Kidney epithelial cell (primary cell): ENCODE data around the gene ADM2. TPM values are rescaled to one million over a fixed set of nuclear protein-coding genes. Genes with fewer than 3 reads are reported as not detected.

ENCODE experiments used
- DNase-seq: peaks from one replicate; pipeline ENCODE4 v3.0.0-alpha.2; 2010; ENCODE audit warnings: low read depth
- H3K27me3 ChIP-seq: 2 replicates; pipeline ENCODE4 v1.6.0; 2011; ENCODE audit warnings: low read length; ENCODE audit not compliant: control insufficient read depth, insufficient read depth
- H3K36me3 ChIP-seq: 2 replicates; pipeline ENCODE4 v1.5.1; 2011; ENCODE audit warnings: low read length; ENCODE audit not compliant: control insufficient read depth, insufficient read depth
- H3K4me3 ChIP-seq: 2 replicates; pipeline ENCODE4 v1.5.1; 2011; ENCODE audit warnings: low read depth, mild to moderate bottlenecking, control low read depth, low read length
- total RNA-seq: library from RNA; depleted of rRNA; stranded (reverse); fragments of >200 nt; gene quantifications from 2 replicates; pipeline ENCODE4 v1.2.3, GENCODE V29; 2015
- TF ChIP-seq, protein P1 (sequence below): IDR thresholded peaks from 2 replicates; pipeline ENCODE4 v1.5.1; 2011; ENCODE audit warnings: mild to moderate bottlenecking, moderate library complexity, low read length, control low read depth, inconsistent platforms; ENCODE audit not compliant: insufficient read depth, poor library complexity, severe bottlenecking

The ADM2 gene
- total RNA-seq, 1 donor from 2014 or later, result 27.3 TPM

DNA sequence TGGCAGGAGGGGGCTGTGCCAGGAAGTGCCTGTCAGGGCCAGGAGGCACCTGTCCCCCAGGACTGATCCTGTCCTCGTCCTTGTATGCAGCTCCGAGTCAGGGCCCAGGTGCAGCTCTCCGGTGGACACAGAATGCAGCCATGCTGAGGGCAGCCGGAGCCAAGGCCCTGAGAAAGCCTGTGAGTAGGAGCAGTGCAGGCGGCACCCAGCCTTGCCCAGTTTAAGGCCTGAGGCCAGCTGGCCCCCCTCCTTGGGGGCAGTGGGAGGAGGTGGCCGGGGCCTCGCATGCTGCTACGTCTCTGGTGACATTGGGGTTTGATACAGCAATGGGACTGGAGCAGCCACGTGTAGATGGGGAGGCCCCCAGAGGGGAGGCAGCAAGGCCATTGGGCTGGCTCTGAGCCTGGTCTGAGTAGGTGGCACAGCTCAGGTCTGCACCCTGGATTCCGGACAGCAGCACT lies 41.4 kb upstream of the ADM2 start:
- Histone ChIP-seq H3K27me3 (no peaks in the 10 kb centered on the region), H3K36me3 (peaks cover 3% of the 10 kb centered on the region), H3K4me3 (no peak overlapping the region)
- DNase-seq, result no peak
- TF ChIP-seq, protein P1, sequence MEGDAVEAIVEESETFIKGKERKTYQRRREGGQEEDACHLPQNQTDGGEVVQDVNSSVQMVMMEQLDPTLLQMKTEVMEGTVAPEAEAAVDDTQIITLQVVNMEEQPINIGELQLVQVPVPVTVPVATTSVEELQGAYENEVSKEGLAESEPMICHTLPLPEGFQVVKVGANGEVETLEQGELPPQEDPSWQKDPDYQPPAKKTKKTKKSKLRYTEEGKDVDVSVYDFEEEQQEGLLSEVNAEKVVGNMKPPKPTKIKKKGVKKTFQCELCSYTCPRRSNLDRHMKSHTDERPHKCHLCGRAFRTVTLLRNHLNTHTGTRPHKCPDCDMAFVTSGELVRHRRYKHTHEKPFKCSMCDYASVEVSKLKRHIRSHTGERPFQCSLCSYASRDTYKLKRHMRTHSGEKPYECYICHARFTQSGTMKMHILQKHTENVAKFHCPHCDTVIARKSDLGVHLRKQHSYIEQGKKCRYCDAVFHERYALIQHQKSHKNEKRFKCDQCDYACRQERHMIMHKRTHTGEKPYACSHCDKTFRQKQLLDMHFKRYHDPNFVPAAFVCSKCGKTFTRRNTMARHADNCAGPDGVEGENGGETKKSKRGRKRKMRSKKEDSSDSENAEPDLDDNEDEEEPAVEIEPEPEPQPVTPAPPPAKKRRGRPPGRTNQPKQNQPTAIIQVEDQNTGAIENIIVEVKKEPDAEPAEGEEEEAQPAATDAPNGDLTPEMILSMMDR, result no peak

DNA sequence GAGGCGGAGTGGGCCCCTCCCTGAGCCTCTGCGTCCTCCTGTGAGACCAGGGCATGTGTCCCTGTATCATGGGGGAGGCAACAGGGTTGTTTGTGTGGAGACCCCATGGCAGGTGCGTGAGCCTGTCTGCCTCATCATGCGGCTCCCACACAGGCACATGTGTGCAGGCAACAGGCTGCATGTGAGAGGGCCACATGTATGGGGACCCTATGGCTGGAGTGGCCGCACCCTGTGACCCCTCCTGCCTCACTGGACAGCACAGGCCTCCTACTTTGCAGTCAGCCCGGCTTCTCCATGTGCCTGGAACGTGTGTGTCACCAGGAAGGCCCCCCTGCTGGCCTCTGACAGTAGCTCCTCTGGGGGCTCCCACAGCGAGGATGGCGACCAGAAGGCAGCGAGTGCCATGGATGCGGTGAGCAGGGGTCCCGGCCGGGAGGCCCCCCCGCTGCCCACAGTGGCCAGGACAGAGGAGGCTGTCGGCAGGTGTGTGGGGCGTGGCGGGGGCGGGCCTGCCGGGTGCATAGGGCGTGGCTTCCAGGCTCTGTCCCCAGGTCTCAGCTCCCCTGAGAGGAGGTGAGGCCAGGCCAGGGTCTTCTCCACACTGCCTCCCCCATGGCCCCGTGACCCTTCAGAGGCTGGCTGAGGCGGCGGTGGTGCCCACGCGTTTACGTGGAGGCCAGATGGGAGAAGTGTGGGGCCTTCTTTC lies 40.6 kb upstream of the ADM2 start:
- Histone ChIP-seq H3K36me3 (peaks cover 3% of the 10 kb centered on the region), H3K4me3 (no peak overlapping the region), H3K27me3 (no peaks in the 10 kb centered on the region)
- TF ChIP-seq, protein P1, result no peak
- no peak for DNase-seq

DNA sequence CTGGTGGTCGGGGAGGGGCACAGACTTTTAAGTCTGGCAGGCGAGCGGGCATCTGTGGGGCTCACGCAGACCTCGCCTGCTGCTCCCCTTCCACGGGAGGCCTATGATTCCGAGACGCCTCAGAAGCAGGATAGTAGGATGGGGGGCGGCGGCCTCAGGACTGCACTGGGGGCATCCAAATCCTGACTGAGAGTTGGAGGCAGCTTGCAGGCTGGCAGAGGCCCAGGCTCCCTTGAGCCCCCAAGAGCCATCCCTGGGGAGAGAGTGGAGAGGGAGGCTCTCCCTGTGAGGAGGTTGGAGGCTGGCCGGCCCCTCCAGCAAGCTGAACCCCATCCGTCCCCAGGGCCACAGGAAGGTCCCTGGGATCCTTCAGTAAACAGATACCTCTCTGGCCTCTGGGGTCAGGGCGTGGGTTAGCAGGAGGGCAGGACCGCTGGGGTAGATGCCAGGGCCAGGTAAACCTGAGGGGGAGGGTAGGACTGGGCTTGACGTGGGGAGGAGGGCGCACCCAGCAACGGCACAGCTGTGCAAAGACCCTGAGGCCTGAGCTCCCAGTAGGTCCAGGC lies 39.8 kb upstream of the ADM2 start:
- TF ChIP-seq, protein P1, result no peak
- no peaks in the 10 kb centered on the region for H3K27me3 ChIP-seq
- peaks cover 3% of the 10 kb centered on the region for H3K36me3 ChIP-seq
- DNase-seq, result no peak
- no peak overlapping the region for H3K4me3 ChIP-seq

DNA sequence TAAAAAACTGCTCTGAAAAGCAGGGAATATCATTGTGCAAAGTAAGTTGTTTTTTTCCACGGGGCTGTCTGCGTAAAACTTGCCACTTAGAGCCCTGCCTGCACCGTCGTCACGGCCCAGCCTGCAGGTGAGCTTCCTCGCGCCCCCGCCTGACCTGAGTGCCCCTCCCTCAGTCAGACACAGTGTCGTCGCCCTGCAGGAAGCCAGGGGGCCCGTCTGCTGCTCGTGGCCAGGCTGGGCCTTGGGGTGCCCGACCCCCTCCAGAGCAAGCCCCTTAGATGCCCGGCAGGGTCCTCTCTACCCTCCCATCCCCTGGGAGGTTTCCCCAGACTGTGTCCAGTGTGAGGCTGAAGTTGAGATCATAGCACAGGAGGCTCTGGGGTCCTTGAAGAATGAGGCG lies 38.1 kb upstream of the ADM2 start:
- Histone ChIP-seq H3K4me3 (no peak overlapping the region), H3K36me3 (peaks cover 4% of the 10 kb centered on the region), H3K27me3 (no peaks in the 10 kb centered on the region)
- DNase-seq, result no peak
- TF ChIP-seq, protein P1, result no peak

DNA sequence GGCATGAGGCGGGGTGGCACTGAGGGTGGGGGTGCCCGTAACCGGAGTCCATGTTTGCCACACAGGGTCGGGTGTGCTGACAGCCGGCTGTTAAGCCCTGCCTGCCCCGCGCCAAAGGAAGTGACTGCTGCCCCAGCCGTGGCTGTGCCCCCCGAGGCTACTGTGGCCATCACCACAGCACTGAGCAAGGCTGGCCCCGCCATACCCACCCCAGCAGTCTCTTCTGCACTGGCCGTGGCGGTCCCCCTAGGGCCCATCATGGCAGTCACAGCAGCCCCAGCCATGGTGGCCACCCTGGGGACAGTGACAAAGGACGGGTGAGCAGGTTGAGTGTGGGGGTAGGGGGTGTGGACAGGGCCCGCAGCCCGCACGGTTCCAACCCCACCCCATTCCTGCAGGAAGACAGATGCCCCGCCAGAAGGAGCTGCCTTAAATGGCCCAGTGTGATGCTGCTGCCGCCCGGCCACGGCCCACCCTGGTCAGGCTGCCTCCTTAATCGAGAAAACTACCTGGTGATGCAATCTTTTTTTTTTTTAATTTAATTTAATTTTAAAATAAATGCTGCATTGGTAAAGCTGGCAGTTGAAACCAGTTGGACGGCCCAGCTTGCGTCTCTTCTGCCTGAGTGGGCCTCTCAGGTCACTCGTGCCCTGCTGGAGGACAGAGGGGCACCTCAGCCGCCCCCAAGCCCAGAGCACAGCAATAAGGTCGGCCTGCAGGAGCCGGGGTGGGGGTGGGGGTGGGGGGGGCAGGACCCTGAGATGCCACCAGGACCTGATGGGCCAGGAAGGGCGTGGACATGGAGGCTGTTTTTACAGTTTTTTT lies 37.3 kb upstream of the ADM2 start:
- no peak overlapping the region for H3K4me3 ChIP-seq
- DNase-seq, result no peak
- no peaks in the 10 kb centered on the region for H3K27me3 ChIP-seq
- TF ChIP-seq, protein P1, result no peak
- H3K36me3 ChIP-seq, result peaks cover 5% of the 10 kb centered on the region
